ENCODE measurements around the gene AKAP8L. TPM values are rescaled to one million over a fixed set of nuclear protein-coding genes. Genes with fewer than 3 reads are reported as not detected.

AKAP8L gene
- total RNA-seq, 1 donor from 2014 or later: 70.8 TPM

DNA sequence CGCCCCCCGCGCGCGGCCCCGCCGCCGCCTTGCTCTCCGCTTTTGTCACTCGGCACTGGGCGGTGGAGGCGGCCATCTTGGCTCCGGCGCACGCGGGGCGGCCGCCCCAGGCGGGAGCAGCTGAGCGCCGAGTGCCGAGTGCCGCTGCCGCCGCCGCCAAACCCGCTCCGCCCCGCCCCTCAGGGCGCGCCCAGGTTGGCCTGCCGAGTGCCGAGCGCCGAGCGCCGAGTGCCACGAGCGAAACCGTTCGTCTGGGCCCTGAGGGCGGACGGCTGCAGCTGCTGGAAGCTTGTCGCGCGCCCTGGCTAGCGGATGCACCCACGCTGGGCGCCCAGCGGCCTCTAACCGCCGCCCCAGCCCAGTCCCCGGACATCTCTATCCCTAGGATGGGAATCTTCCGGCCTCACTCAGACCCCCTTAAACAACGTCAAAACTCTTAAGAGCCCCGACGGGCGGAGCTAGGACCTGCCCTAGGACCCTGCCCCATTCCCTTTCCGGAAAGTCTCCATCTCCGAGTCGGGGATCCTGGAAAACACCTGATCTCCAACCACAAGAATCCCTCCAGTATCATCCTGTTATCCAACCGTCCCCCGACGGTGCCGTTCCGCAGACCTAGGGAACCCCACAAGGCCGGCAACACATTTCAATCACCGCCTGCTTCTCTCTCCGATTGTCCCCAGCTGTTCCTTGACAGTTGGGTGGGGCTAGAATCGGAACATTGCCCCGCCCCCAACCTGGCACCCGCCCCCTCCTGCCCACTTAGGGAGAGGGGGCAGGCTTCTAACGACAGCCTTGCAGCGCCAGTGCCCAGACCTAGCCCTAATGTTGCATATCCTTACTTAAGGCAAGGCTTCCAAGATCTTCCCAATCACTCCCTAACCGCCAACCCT lies 14.1 kb upstream of the AKAP8L start:
- peak; percentile 94 for DNase-seq

DNA sequence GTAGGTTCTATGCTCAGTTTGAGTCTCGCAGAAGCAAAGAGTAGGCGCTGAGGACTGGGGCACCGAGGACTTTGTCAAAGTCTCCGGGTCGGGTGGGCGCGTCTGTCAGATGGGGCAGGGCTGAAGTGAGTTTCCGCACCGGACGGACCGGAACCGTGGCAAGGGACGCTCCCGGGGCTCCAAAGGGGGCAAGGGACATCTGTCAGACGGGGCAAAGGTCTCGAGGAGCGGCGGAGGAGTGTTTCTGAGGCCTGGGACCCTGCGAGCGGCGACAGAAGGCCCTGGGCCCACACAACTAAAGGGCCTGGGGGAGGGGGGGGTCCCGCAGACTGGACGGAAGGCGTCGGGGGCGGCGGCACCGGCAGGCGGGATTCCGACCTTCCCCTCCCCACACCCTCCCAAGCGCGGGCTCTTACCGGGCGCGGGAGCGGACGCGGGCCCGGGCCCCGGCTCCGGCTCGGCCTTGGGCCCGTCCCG lies 13.3 kb upstream of the AKAP8L start:
- DNase-seq: peak; percentile 26

DNA sequence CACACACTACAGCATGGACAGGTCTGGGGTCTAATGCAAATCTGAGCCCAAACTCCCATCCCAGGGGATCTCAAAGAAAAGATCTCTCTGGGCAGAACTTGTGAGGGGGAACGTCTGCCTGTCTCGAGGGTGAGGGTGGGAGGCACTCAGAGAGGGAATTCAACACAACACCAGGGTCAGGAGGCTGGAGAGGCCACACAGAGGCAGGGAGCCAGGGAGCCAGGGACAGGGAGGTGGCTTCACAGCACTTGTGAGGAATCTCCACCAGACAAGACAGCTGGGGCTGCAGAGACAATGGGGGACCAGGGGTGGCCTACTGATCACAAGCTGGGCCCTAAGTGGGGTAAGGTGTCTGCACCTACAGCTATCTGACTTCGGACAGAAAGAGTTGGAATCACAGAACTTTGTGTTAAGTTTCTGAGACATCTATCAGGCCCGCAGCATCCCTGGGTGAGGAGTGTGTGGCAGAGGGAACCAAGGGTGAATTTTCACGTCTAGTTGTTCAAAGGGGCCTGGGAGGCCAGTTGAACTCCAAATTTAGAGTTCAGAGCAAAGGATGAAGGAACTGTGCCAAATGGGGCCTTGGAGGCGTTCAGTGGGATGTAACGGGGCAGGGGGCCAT lies 12.7 kb upstream of the AKAP8L start:
- no peak for DNase-seq

DNA sequence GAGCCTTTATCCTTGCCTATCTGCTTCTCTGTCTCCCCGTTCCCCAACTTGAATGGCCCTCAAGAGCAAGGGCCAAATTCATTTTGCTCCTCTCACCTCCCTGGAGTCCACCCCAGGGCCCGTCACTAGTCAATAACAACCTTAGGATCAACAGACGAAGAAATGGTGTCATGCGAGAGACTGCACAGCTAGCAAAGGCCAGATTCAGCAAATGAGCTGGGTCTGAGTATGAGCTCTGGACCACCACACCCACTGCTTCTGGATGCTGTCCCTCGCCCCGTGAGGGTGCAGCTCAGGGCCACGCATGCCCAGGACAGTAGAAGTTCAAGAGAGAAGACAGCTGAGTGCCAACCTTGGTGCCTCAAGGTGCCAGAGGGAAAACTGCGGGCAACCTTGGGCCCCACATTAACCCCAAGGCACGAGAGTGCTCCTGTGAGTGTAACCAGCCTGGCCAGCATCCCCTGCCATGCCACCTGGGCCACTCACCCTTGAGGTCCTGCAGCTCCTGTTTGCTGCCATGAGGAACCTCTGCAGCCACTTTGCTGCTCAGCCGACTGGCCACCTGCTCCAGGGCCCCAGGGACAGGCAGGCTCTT lies 11.8 kb upstream of the AKAP8L start:
- no peak for DNase-seq

DNA sequence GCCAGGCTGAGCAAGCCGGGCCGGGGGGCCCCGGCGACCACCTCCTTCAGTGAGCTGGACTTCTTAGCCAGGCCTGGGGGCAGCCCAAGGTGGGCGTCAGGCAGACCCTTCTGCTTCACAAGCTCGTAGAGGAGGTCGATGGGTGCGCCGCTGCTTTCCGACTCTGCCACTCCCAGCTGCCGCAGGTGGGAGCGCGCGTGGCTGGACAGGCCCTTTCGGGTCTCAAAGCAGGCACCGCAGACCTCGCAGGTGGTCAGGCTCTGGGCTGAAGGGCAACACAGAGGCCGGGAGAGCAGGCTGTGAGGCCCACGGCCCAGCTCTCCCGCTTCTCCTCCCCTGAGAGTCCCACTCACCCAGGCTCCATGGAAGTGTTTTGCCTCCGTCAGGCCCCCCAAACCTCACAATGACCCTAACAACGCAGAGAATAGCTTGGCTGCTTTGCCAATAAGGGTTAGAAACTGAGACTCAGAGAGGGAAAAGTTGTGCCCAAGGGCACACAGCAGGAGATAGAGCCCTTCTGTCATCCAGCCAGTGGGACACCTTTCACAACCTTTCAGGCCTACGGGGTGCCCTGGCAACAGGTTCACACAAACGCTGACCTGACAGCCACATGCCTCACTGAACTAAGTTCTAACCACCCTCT lies 11.2 kb upstream of the AKAP8L start:
- no peak for DNase-seq

DNA sequence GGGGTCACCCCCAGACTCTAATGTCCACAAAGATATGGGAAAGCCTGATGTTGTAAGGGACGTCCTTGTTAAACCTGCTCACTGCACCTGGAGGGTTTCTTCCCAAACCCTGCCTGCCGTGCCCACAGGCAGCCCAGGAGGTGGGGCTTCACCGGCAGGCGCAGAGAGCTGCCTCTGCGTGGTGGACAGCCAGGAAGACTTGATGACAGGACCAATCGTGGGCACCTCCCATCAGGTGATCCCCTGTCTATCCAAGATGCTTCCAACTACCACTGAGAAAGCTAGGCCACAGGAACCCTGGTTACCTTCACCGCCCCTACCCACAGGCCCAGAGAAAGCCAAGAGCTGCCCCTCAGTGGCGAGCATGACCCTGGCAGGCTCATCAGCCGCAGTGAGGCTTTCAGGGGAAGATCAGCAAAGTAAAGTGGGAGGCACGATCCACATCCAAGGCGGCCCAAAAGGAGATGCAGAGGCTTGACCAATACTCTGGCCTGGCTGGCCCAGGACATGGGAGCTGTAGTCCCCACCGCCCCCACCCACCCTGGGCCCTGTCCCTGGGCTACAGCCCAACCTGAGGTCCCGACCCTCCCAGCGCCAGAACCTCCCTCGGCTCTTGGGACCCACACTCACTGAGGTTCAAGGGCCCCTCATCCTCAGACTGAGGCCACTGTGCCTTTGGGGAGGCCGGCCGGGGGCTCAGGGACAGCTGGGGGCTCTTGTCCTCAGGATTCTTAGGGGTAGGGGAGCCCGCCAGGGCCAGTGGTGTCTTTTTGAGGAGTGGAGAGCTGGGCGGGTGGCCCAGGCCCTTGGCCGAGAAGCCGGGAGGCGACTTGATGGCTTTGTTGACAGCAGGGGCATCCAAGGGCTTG lies 10.4 kb upstream of the AKAP8L start:
- DNase-seq: no peak

DNA sequence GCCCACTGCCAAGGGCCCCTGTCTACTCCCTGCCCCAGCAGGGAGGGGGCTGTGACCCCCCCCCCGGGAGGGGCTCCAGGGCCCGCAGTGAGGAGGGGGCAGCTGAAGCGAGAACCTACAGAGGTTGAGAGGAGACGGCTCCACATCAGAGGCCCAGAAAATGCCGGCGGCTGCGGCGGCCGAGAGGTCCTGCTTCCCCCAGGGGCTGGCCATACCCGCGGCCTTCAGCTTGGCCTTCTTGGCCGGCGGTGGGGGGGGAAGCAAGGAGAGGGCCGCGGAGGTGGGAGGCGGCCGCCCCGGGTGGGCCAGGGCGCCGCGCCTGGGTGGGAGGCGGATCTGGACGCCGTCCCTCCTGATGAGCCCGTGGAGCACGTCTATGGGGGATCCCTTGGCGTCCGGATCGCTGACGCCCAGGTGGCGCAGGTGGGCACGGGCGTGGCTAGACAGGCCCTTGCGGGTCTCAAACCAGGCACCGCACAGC lies 9.2 kb upstream of the AKAP8L start:
- DNase-seq: no peak

DNA sequence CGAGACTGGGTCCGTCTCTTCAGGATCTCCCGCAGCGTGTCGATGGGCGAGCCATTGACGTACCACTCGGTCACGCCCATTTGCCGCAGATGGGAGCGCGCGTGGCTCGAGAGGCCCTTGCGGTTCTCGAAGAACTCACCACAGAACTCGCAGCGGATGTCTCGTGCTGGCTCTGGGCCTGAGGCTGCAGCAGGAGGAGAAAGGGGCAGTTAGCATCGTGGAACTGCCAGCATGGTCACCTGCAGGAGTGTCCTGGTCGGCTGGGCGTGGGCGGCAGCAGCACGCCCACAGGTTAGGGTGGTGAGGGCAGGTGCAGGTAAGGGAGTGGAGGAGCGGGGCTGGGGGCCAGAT lies 8.5 kb upstream of the AKAP8L start:
- no peak for DNase-seq

DNA sequence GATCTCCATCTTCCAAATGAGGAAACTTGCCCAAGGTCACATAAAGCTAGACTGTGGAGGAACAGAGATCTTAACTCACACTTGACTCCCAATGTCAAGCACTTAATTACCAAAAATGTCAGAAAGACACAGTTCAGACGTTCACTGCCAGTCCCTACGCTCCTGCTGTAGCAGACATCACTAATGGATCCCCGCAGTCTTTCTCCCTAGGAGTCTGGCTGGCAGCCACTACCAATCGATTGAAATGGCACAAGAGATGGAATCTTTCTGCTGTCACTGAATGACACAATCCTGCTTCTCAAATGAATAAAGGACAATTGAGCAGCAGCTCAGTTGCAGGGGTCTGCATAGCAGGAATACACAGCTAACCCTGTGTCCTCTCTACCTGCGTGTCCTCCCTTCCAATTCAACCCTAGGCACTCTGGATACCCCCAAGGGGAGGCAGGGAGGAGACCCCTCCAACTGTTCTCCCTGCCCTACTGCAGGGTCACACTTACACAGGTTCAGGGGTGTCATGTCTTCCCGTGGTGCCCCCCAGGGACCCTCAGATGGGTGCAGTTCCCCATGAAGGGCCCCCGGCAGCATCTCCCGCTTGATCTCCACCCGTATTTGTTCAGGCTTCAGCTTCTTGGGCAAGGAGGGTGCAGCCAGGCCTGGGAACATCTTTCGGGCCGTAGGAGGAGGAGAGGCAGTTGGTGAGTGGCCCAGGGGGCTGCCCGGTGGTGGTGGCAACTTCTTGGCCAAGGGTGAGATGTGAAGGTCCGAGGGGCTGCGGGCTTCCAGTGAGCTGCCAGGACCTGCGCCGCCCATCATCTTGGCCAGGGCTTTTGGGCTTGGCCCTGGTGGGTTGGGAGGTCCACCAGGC lies 7.9 kb upstream of the AKAP8L start:
- DNase-seq: peak; percentile 18

DNA sequence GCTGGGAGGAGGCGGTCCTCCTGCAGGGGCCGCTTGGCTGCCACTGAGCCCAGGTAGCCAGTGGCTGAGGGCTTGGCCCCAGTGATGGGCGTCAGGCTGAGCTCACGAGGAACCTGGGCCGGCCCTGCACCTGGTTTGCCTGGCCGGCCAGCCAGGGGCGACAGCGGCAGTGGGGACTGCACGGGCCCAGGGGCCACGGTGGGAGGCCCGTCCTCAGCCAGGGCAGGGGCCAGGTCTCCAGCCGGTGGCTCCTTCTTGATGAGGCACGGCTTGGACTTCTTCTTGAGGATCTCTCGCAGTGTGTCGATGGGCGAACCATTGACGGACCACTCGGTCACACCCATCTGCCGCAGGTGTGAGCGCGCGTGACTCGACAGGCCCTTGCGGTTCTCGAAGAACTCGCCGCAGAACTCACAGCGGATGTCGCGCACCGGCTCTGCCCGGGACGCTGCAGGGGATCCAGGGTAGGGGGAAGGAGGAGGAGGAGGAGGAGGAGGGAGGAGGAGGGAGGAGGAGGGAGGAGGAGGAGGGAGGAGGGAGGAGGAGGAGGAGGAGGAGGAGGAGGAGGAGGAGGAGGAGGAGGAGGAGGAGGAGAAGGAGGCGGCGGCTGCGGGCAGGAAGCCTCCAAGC lies 6.6 kb upstream of the AKAP8L start:
- DNase-seq: no peak

DNA sequence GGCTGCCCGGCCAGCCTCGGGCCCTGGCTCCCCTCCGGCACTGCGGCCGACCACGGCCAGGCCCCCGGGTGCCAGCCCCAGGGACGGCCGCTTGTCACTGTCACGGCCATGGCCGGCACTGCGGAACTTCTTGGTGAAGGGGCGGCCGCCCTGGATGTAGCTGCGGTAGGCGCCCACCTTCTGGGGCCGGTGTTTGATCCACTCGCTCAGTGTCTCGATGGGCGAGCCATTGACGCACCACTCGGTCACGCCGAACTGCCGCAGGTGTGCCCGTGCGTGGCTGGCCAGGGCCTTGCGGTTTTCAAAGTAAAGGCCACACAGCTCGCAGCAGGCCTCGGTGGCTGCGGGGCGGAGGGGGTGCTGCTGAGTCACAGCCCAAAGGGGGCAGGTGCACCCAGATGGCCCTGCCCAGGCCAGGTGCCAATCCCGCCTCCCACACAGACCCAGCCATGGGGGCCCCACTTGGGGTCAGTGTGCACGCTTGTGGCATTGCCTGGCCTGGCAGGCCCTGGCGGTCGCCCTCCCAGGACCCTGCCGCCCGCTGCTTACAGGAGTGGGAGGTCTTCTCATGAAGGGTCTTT lies 6.0 kb upstream of the AKAP8L start:
- DNase-seq: no peak

DNA sequence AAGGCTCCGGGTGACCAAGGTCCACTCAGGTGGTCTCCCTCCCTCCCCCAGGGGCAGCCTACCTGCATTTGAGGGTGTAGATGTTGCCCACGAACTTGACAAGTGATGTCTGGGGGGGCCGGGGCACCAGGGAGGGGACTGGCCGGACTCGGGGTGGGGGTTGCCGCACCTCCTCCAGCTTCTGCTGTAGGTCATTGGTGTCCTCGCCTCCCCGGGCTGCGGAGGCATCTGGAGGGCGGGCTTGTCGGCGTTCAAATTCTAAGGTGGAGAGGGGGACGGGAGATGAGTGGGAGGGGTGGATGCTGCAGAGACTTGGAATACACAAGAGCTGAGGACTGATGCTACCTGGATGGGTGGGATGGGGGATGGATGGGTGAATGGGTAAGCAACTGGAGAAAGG lies 5.3 kb upstream of the AKAP8L start:
- DNase-seq: no peak

DNA sequence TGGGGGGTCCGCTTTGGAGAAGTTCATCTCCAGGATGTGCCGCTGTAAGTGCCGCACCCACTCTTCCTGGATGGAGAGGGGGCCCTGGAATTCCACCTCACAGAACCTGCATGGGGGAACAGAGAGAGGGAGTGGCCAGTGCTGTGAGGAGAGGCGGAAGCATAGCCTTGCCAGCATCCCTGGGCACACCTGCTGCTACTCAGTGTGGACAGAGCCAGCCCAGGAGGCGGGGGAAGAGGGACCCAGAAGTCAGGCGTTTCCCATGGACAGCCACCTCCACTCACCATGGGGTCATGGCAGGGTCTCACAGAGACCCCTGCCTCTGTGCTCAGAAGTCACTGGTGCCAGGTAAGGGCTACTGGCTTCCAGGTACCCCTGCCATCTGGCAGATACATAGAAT lies 4.3 kb upstream of the AKAP8L start:
- no peak for DNase-seq

DNA sequence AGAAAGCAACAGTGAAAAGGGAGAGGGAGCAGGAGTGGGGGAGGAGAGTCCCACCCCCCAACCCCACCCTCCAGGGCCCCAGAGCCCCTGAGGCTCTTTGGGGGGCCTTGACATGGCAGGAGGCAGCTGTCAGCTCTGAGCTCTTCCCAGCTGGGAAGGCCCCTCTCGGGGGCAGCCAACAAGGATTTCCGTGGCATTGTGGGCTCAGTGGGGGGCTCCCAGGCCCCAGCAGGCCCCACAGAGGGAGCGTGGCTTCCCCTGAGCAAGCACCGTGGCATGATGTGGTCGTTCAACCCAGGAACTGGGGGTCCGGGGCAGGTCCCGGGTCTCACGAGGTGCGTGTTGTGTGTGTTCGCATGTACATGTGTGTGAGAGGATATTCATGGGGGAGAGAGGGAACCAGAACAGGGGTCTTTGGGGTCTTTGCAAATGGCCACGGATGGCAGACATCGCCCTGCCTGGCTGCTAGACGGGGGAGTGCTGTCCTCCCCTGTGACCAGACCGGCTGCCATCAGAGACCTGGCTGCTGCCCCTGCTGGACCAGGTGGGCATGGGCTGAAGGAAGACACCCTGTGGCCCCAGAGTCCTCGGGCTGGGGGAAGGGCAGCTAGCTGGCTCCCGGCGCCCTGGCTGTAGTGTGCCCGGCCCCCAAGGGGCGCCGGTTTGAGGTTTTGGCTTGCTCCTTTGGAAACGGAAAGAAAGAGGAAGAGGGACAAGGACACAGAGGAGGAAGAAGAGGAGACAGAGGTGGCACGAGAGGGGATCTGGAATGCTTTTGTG lies 3.7 kb upstream of the AKAP8L start:
- no peak for DNase-seq

DNA sequence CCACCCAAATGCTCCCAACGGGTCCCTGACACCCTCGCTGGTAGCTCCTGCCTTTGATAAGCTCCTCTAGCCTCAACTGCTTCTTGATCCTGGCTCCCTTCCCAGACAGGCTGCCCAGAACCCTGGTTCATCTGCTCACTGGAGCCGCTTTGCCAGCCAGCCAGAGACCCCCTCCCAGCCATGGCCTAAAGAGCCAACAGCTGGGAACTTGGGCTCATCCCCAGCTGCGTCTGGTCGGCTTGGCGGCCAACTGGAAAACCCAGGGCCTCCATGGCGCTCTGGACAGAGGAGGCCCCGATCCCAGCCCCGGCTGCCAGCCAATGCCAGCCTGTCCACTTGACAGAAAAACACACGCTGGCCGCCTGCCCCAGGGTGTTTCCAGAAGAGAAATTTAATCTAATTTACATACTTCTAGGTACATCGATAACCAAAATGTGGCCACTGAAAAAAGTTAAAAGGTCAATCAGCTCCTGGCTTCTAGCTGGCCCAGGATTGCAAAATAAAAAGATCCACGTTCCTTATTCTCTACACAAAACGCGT lies 3.0 kb upstream of the AKAP8L start:
- DNase-seq: no peak

DNA sequence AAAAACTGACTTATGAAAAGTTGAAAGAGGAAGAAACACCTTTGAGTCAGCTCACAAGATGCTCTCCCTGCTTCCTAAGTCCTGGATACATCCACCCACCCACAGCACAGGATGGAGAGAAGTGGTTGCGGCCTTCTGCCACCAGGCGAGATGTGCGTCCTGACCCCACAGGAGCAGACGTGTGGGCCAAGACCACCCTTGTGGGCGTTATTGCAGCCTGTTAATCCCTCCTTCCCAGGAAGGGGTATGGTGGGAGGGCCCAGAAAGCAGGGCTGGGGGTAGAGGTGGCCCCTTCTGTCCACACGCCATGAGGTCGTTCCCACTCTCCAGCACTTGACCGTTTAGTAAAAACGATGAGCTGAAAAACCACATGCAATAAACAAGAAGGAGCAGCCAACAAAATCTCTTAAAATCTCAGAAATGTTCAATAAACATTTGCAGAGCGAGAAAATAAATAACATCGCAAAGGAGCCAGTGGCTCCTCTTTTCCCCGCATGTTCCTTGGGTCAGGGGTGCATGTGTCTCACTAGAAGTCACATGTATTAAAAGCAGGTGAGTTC lies 2.4 kb upstream of the AKAP8L start:
- no peak for DNase-seq

DNA sequence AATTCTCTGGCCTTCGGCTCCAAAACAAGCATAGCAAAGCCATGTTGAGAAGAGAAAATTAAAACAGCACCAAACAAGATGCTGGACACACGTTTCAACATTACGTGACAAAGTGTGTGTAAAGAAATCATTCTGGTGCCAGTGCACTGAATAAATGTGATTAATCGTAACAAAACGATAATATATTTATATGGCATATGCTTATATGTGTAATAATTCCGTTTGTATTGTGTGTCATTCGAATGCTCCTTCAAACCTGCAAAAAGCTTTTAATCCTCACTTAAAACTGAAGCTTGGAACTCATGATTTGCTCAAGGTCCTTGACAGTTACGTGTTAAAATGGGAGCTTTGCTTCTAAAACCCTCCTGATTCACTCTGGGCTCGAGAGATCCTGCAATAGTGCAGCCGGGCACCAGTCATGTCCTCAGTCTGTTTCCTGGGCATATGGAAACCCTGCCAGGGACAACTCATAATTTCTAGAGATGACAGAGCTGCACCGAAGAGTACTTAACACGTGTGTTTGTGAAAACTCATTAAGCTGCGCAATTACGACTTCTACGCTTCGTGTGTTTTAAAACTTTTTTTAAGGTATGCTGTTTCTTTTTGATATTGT lies 731 bp upstream of the AKAP8L start:
- peak; percentile 32 for DNase-seq

DNA sequence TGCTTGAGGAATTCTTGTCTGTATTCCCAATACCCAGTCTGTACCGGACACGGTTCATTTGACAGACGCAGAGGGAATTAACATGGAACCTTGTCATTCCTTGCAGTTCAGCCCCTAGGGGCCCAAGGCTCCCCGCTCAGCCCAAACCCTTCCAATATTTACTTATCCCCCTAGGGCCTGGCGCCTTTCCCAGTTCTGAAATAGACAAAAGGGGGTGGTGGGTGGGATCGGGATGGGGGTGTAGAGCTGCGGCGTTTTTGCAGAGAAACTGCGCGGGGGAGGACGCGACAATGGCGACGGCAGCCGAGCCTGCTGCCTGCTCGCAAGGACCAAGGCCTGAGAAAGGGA lies 583 bp downstream of the AKAP8L start:
- peak; percentile 34 for DNase-seq

Measured in dermis blood vessel endothelial cell (primary cell).